WTC11 (cell line): ENCODE measurements around the gene ATG2B. TPM values are rescaled to one million over a fixed set of nuclear protein-coding genes. Genes with fewer than 3 reads are reported as not detected.

Source experiments
- ATAC-seq: fragments of 200-7000 bp; cut with Tn5 transposase; 2 replicates; pipeline ENCODE4 v1.10.0; 2021; ENCODE audit warnings: mild to moderate bottlenecking, moderate library complexity
- CTCF ChIA-PET: fragments of 300-600 bp; sonication (Branson Sonifier 250); formaldehyde crosslinking; loops from one replicate; lab custom pipeline; 2021; ENCODE audit warnings: antibody characterized with exemption; lab: Charles Lee
- POLR2A ChIA-PET: fragments of 350-600 bp; sonication (Branson Sonifier 250); formaldehyde crosslinking; loops from one replicate; lab custom pipeline; 2021; ENCODE audit warnings: antibody characterized with exemption; lab: Charles Lee
- DNase-seq: peaks from one replicate; pipeline ENCODE4 v3.0.0; 2021; ENCODE audit warnings: low spot score
- H3K27ac Mint-ChIP-seq: 2 replicates; pipeline ENCODE4 v1.8.0; 2021; ENCODE audit warnings: mixed read lengths
- H3K27me3 Mint-ChIP-seq: 2 replicates; pipeline ENCODE4 v1.8.0; 2021; ENCODE audit warnings: low read depth, mild to moderate bottlenecking, moderate library complexity, mixed read lengths
- H3K36me3 Mint-ChIP-seq: 2 replicates; pipeline ENCODE4 v1.8.0; 2021; ENCODE audit warnings: mixed read lengths
- H3K4me1 Mint-ChIP-seq: 2 replicates; pipeline ENCODE4 v1.8.0; 2022; ENCODE audit warnings: mixed read lengths
- H3K4me3 Mint-ChIP-seq: 2 replicates; pipeline ENCODE4 v1.8.0; 2021; ENCODE audit warnings: mild to moderate bottlenecking, moderate library complexity, mixed read lengths
- H3K9me3 Mint-ChIP-seq: 2 replicates; pipeline ENCODE4 v1.8.0; 2021; ENCODE audit warnings: mixed read lengths
- CREM ChIP-seq: sonication (generic); formaldehyde crosslinking; IDR thresholded peaks from 2 replicates; pipeline ENCODE4 v1.8.1; 2022; ENCODE audit warnings: mild to moderate bottlenecking, missing genetic modification reagents, moderate library complexity
- ETV6 ChIP-seq: sonication (generic); formaldehyde crosslinking; IDR thresholded peaks from 2 replicates; pipeline ENCODE4 v1.8.1; 2022; ENCODE audit warnings: mild to moderate bottlenecking, missing genetic modification reagents
- FOXK1 ChIP-seq: sonication (generic); formaldehyde crosslinking; IDR thresholded peaks from 2 replicates; pipeline ENCODE4 v1.8.0; 2022; ENCODE audit warnings: mild to moderate bottlenecking, moderate library complexity, missing genetic modification reagents
- HMGA2 ChIP-seq: fragments of 250-450 bp; sonication (Bioruptor Pico); IDR thresholded peaks from 2 replicates; pipeline ENCODE4 v1.4.0; 2021; ENCODE audit warnings: mild to moderate bottlenecking, moderate library complexity
- JUN ChIP-seq: sonication (generic); formaldehyde crosslinking; IDR thresholded peaks from 2 replicates; pipeline ENCODE4 v1.8.0; 2023; ENCODE audit warnings: mild to moderate bottlenecking, missing genetic modification reagents
- MLX ChIP-seq: sonication (generic); formaldehyde crosslinking; IDR thresholded peaks from 2 replicates; pipeline ENCODE4 v1.8.1; 2023; ENCODE audit warnings: mild to moderate bottlenecking, missing genetic modification reagents, moderate library complexity
- MYBL2 ChIP-seq: sonication (generic); formaldehyde crosslinking; IDR thresholded peaks from 2 replicates; pipeline ENCODE4 v1.8.1; 2023; ENCODE audit warnings: mild to moderate bottlenecking, moderate library complexity, missing genetic modification reagents
- NFATC4 ChIP-seq: fragments of 250-450 bp; sonication (Bioruptor Pico); IDR thresholded peaks from 2 replicates; pipeline ENCODE4 v1.9.0; 2021; ENCODE audit warnings: mild to moderate bottlenecking
- NFYB ChIP-seq: sonication (generic); formaldehyde crosslinking; conservative IDR thresholded peaks from 2 replicates; pipeline ENCODE4 v1.8.0; 2022; ENCODE audit warnings: low read depth, missing genetic modification reagents
- PRRX2 ChIP-seq: fragments of 250-450 bp; sonication (Bioruptor Pico); IDR thresholded peaks from 2 replicates; pipeline ENCODE4 v1.8.0; 2021; ENCODE audit warnings: mild to moderate bottlenecking
- RELA ChIP-seq: sonication (generic); formaldehyde crosslinking; IDR thresholded peaks from 2 replicates; pipeline ENCODE4 v1.8.1; 2022; ENCODE audit warnings: missing genetic modification reagents, mild to moderate bottlenecking, borderline replicate concordance
- ZNF219 ChIP-seq: sonication (generic); formaldehyde crosslinking; IDR thresholded peaks from 2 replicates; pipeline ENCODE4 v1.8.0; 2023; ENCODE audit warnings: missing genetic modification reagents, mild to moderate bottlenecking, borderline replicate concordance
- ZNF232 ChIP-seq: sonication (generic); formaldehyde crosslinking; IDR thresholded peaks from 2 replicates; pipeline ENCODE4 v1.8.0; 2022; ENCODE audit warnings: mild to moderate bottlenecking, missing genetic modification reagents
- ZNF317 ChIP-seq: sonication (generic); formaldehyde crosslinking; IDR thresholded peaks from 2 replicates; pipeline ENCODE4 v1.8.1; 2023; ENCODE audit warnings: low read depth, mild to moderate bottlenecking, moderate library complexity, missing genetic modification reagents, borderline replicate concordance
- ZNF416 ChIP-seq: fragments of 250-450 bp; sonication (Bioruptor Pico); IDR thresholded peaks from 2 replicates; pipeline ENCODE4 v1.9.0; 2021; ENCODE audit warnings: mild to moderate bottlenecking, inconsistent platforms
- ZNF425 ChIP-seq: fragments of 250-450 bp; sonication (Bioruptor Pico); conservative IDR thresholded peaks from 2 replicates; pipeline ENCODE4 v1.9.0; 2021; ENCODE audit warnings: mild to moderate bottlenecking
- total RNA-seq: library from RNA; stranded (reverse); gene quantifications from 3 replicates; pipeline ENCODE4 v1.2.3, GENCODE V29; 2021
- TF ChIP-seq, protein P1 (sequence below): sonication (generic); formaldehyde crosslinking; IDR thresholded peaks from 2 replicates; pipeline ENCODE4 v1.8.1; 2023; ENCODE audit warnings: mild to moderate bottlenecking, missing genetic modification reagents
- TF ChIP-seq, protein P2 (sequence below): fragments of 250-450 bp; sonication (Bioruptor Pico); IDR thresholded peaks from 2 replicates; pipeline ENCODE4 v1.9.0; 2021; ENCODE audit warnings: mild to moderate bottlenecking
- TF ChIP-seq, protein P3 (sequence below): sonication (generic); formaldehyde crosslinking; IDR thresholded peaks from 2 replicates; pipeline ENCODE4 v1.8.0; 2023; ENCODE audit warnings: missing genetic modification reagents, mild to moderate bottlenecking, borderline replicate concordance
- TF ChIP-seq, protein P4 (sequence below): fragments of 250-450 bp; sonication (Bioruptor Pico); IDR thresholded peaks from 2 replicates; pipeline ENCODE4 v1.9.0; 2021; ENCODE audit warnings: moderate library complexity, mild to moderate bottlenecking, inconsistent platforms, borderline replicate concordance

ATG2B gene
- total RNA-seq, 1 experiment from 2014 or later, result 10.3 TPM

DNA sequence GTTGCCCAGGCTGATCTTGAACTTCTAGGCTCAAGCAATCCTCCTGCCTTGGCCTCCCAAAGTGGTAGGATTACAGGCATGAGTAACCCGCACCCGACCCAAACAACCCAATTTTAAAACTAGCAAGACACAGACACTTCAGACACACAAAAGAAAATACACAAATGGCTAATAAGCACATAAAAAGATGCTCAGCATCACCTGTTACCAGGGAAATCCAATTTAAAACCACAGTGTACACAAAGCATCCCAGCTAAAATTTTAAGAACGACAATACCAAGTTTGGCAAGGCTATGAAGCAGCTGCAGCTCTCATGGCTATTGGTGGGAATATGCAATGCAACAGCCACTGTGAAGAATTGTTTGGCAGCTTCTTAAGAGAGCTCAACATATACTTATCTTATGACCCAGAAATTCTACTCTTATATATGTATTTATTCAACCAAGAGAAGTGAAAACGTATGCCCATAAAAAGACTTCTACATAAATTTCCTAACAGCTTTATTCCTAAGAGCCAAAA is 65.1 kb downstream of the ATG2B start:
- POLR2A ChIA-PET, result no interaction called here
- Mint-ChIP-seq H3K4me3 (no peak overlapping the region), H3K4me1 (peaks cover 5% of the 10 kb centered on the region; the same call in 1 of the 2 replicates), H3K27ac (no peak overlapping the region), H3K27me3 (no peaks in the 10 kb centered on the region; the same call in 1 of the 2 replicates), H3K36me3 (peaks cover 6% of the 10 kb centered on the region), H3K9me3 (no peaks in the 10 kb centered on the region)
- DNase-seq, result no peak
- no peak for TF ChIP-seq FOXK1 (CRISPR knock-in tag)
- TF ChIP-seq PRRX2, result no peak
- TF ChIP-seq HMGA2, result no peak
- TF ChIP-seq, protein P1, sequence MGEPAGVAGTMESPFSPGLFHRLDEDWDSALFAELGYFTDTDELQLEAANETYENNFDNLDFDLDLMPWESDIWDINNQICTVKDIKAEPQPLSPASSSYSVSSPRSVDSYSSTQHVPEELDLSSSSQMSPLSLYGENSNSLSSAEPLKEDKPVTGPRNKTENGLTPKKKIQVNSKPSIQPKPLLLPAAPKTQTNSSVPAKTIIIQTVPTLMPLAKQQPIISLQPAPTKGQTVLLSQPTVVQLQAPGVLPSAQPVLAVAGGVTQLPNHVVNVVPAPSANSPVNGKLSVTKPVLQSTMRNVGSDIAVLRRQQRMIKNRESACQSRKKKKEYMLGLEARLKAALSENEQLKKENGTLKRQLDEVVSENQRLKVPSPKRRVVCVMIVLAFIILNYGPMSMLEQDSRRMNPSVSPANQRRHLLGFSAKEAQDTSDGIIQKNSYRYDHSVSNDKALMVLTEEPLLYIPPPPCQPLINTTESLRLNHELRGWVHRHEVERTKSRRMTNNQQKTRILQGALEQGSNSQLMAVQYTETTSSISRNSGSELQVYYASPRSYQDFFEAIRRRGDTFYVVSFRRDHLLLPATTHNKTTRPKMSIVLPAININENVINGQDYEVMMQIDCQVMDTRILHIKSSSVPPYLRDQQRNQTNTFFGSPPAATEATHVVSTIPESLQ, result no peak
- TF ChIP-seq ETV6 (CRISPR knock-in tag), result no peak
- TF ChIP-seq MLX, result no peak
- TF ChIP-seq, protein P2, sequence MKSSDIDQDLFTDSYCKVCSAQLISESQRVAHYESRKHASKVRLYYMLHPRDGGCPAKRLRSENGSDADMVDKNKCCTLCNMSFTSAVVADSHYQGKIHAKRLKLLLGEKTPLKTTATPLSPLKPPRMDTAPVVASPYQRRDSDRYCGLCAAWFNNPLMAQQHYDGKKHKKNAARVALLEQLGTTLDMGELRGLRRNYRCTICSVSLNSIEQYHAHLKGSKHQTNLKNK (CRISPR knock-in tag), result no peak
- TF ChIP-seq CREM (CRISPR knock-in tag), result no peak
- TF ChIP-seq ZNF317 (CRISPR knock-in tag), result no peak
- no peak for ATAC-seq
- CTCF ChIA-PET, result no interaction called here

- H3K27ac Mint-ChIP-seq, result no peak overlapping the region
- H3K36me3 Mint-ChIP-seq, result peaks cover 3% of the 10 kb centered on the region
- ChIA-PET CTCF (no interaction called here), POLR2A (no interaction called here)
- TF ChIP-seq NFYB (CRISPR knock-in tag), result no peak
- no peak for TF ChIP-seq JUN (CRISPR knock-in tag)
- TF ChIP-seq MYBL2 (CRISPR knock-in tag), result no peak
- no peak for TF ChIP-seq ZNF219
- TF ChIP-seq RELA (CRISPR knock-in tag), result no peak
- TF ChIP-seq NFATC4, result no peak
- no peak for TF ChIP-seq ZNF232 (CRISPR knock-in tag)
- TF ChIP-seq, protein P3, sequence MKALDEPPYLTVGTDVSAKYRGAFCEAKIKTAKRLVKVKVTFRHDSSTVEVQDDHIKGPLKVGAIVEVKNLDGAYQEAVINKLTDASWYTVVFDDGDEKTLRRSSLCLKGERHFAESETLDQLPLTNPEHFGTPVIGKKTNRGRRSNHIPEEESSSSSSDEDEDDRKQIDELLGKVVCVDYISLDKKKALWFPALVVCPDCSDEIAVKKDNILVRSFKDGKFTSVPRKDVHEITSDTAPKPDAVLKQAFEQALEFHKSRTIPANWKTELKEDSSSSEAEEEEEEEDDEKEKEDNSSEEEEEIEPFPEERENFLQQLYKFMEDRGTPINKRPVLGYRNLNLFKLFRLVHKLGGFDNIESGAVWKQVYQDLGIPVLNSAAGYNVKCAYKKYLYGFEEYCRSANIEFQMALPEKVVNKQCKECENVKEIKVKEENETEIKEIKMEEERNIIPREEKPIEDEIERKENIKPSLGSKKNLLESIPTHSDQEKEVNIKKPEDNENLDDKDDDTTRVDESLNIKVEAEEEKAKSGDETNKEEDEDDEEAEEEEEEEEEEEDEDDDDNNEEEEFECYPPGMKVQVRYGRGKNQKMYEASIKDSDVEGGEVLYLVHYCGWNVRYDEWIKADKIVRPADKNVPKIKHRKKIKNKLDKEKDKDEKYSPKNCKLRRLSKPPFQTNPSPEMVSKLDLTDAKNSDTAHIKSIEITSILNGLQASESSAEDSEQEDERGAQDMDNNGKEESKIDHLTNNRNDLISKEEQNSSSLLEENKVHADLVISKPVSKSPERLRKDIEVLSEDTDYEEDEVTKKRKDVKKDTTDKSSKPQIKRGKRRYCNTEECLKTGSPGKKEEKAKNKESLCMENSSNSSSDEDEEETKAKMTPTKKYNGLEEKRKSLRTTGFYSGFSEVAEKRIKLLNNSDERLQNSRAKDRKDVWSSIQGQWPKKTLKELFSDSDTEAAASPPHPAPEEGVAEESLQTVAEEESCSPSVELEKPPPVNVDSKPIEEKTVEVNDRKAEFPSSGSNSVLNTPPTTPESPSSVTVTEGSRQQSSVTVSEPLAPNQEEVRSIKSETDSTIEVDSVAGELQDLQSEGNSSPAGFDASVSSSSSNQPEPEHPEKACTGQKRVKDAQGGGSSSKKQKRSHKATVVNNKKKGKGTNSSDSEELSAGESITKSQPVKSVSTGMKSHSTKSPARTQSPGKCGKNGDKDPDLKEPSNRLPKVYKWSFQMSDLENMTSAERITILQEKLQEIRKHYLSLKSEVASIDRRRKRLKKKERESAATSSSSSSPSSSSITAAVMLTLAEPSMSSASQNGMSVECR (CRISPR knock-in tag), result no peak
- no peak for TF ChIP-seq ZNF425
- no peak for TF ChIP-seq HMGA2
- TF ChIP-seq, protein P4, sequence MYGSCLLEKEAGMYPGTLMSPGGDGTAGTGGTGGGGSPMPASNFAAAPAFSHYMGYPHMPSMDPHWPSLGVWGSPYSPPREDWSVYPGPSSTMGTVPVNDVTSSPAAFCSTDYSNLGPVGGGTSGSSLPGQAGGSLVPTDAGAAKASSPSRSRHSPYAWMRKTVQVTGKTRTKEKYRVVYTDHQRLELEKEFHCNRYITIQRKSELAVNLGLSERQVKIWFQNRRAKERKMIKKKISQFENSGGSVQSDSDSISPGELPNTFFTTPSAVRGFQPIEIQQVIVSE (CRISPR knock-in tag), result no peak
- TF ChIP-seq ZNF416 (CRISPR knock-in tag), result no peak
- H3K4me3 Mint-ChIP-seq, result no peak overlapping the region
- no peaks in the 10 kb centered on the region; the same call in 1 of the 2 replicates for H3K27me3 Mint-ChIP-seq
- no peak for DNase-seq
- no peaks in the 10 kb centered on the region for H3K9me3 Mint-ChIP-seq
- no peak for ATAC-seq
- H3K4me1 Mint-ChIP-seq, result peaks cover 5% of the 10 kb centered on the region; the same call in 1 of the 2 replicates
These were observed 66.1 kb downstream of the ATG2B start for GRCh38 chr14:96297000-96297399.
